ENCODE measurements around the gene RAP1A. TPM values are rescaled to one million over a fixed set of nuclear protein-coding genes. Genes with fewer than 3 reads are reported as not detected.
"Not testable (repeated sequence)": the region's sequence is repeated elsewhere in the genome, so short reads cannot be mapped to it uniquely, and the experiment has no call there.

RAP1A gene
- total RNA-seq, 1 donor from 2014 or later = 326 TPM

- intact Hi-C loops (cut with micrococcal nuclease) = loop anchor here (2.0 kb wide), 2 partner anchors 14 to 42 kb away; no protein-coding TSS in a partner anchor
- Mint-ChIP-seq H3K4me1 (ENCODE audit: low read depth) (peaks cover 41% of the 10 kb centered on the region), H3K4me3 (no peak overlapping the region), H3K36me3 (ENCODE audit: low read depth) (peaks cover 27% of the 10 kb centered on the region), H3K27ac (no peak overlapping the region), H3K9me3 (no peaks in the 10 kb centered on the region), H3K27me3 (ENCODE audit: insufficient read depth) (no peaks in the 10 kb centered on the region)
- no peak for DNase-seq (ENCODE audit: low spot score)
Measured at GRCh38 chr1:111660204-111661150, 40.9 kb downstream of the RAP1A start.

GRCh38 chr1:111664652-111665051 lies 45.1 kb downstream of the RAP1A start:
- H3K4me3 Mint-ChIP-seq = no peak overlapping the region
- intact Hi-C loops (cut with micrococcal nuclease) = loop anchor here (1.0 kb wide), 1 partner anchor 9 kb away; no protein-coding TSS in a partner anchor
- no peaks in the 10 kb centered on the region for H3K9me3 Mint-ChIP-seq
- peaks cover 34% of the 10 kb centered on the region for H3K36me3 Mint-ChIP-seq (ENCODE audit: low read depth)
- peak overlapping the region; percentile 13 for H3K27ac Mint-ChIP-seq
- no peaks in the 10 kb centered on the region for H3K27me3 Mint-ChIP-seq (ENCODE audit: insufficient read depth)
- H3K4me1 Mint-ChIP-seq (ENCODE audit: low read depth) = peaks cover 41% of the 10 kb centered on the region
- no peak for DNase-seq (ENCODE audit: low spot score)

- no peak for DNase-seq (ENCODE audit: low spot score)
- Mint-ChIP-seq H3K4me1 (ENCODE audit: low read depth) (peaks cover 48% of the 10 kb centered on the region), H3K27me3 (ENCODE audit: insufficient read depth) (no peaks in the 10 kb centered on the region), H3K36me3 (ENCODE audit: low read depth) (peaks cover 40% of the 10 kb centered on the region), H3K9me3 (no peaks in the 10 kb centered on the region), H3K4me3 (no peak overlapping the region), H3K27ac (no peak overlapping the region)
- intact Hi-C loops (cut with micrococcal nuclease) = loop anchor here (1.0 kb wide), 1 partner anchor 8 kb away; no protein-coding TSS in a partner anchor
Measured at GRCh38 chr1:111665497-111665896, 45.9 kb downstream of the RAP1A start.

- H3K36me3 Mint-ChIP-seq (ENCODE audit: low read depth) = peaks cover 46% of the 10 kb centered on the region
- H3K4me3 Mint-ChIP-seq = no peak overlapping the region
- intact Hi-C loops (cut with micrococcal nuclease) = no loop called here
- H3K9me3 Mint-ChIP-seq = no peaks in the 10 kb centered on the region
- peaks cover 57% of the 10 kb centered on the region for H3K4me1 Mint-ChIP-seq (ENCODE audit: low read depth)
- no peak for DNase-seq (ENCODE audit: low spot score)
- H3K27me3 Mint-ChIP-seq (ENCODE audit: insufficient read depth) = no peaks in the 10 kb centered on the region
- H3K27ac Mint-ChIP-seq = no peak overlapping the region
Measured at GRCh38 chr1:111666828-111667227, 47.2 kb downstream of the RAP1A start.

GRCh38 chr1:111669268-111669667 lies 49.7 kb downstream of the RAP1A start:
- Mint-ChIP-seq H3K4me3 (no peak overlapping the region), H3K36me3 (ENCODE audit: low read depth) (peaks cover 53% of the 10 kb centered on the region), H3K27ac (no peak overlapping the region), H3K9me3 (peaks cover 2% of the 10 kb centered on the region), H3K27me3 (ENCODE audit: insufficient read depth) (no peaks in the 10 kb centered on the region), H3K4me1 (ENCODE audit: low read depth) (peaks cover 66% of the 10 kb centered on the region)
- intact Hi-C loops (cut with micrococcal nuclease) = no loop called here
- no peak for DNase-seq (ENCODE audit: low spot score)

- no peak overlapping the region for H3K4me3 Mint-ChIP-seq
Measured at GRCh38 chr1:111671852-111672251, 52.3 kb downstream of the RAP1A start.

GRCh38 chr1:111672331-111672730 lies 52.7 kb downstream of the RAP1A start:
- H3K4me1 Mint-ChIP-seq (ENCODE audit: low read depth) = peaks cover 57% of the 10 kb centered on the region
- H3K27me3 Mint-ChIP-seq (ENCODE audit: insufficient read depth) = no peaks in the 10 kb centered on the region
- H3K27ac Mint-ChIP-seq = no peak overlapping the region
- peaks cover 18% of the 10 kb centered on the region for H3K9me3 Mint-ChIP-seq
- H3K4me3 Mint-ChIP-seq = no peak overlapping the region
- intact Hi-C loops (cut with micrococcal nuclease) = no loop called here
- peaks cover 57% of the 10 kb centered on the region for H3K36me3 Mint-ChIP-seq (ENCODE audit: low read depth)
- no peak for DNase-seq (ENCODE audit: low spot score)

More at GRCh38 chr1:111671852-111672251, 52.3 kb downstream of the RAP1A start:
- Mint-ChIP-seq H3K27ac (no peak overlapping the region), H3K4me1 (ENCODE audit: low read depth) (peaks cover 60% of the 10 kb centered on the region), H3K9me3 (peaks cover 15% of the 10 kb centered on the region), H3K27me3 (ENCODE audit: insufficient read depth) (no peaks in the 10 kb centered on the region), H3K36me3 (ENCODE audit: low read depth) (peaks cover 56% of the 10 kb centered on the region)
- no peak for DNase-seq (ENCODE audit: low spot score)
- intact Hi-C loops (cut with micrococcal nuclease) = no loop called here

GRCh38 chr1:111677604-111678003 lies 58.0 kb downstream of the RAP1A start:
- Mint-ChIP-seq H3K36me3 (ENCODE audit: low read depth) (peaks cover 72% of the 10 kb centered on the region), H3K4me1 (ENCODE audit: low read depth) (peaks cover 32% of the 10 kb centered on the region), H3K27me3 (ENCODE audit: insufficient read depth) (no peaks in the 10 kb centered on the region), H3K4me3 (no peak overlapping the region), H3K27ac (no peak overlapping the region), H3K9me3 (peaks cover 46% of the 10 kb centered on the region)
- intact Hi-C loops (cut with micrococcal nuclease) = loop anchor here (2.0 kb wide), 1 partner anchor 33 kb away; no protein-coding TSS in a partner anchor
- no peak for DNase-seq (ENCODE audit: low spot score)

GRCh38 chr1:111679541-111679940 lies 60.0 kb downstream of the RAP1A start:
- H3K36me3 Mint-ChIP-seq (ENCODE audit: low read depth) = peaks cover 76% of the 10 kb centered on the region
- H3K27me3 Mint-ChIP-seq (ENCODE audit: insufficient read depth) = no peaks in the 10 kb centered on the region
- H3K27ac Mint-ChIP-seq = no peak overlapping the region
- no peak overlapping the region for H3K4me3 Mint-ChIP-seq
- peaks cover 22% of the 10 kb centered on the region for H3K4me1 Mint-ChIP-seq (ENCODE audit: low read depth)
- peaks cover 59% of the 10 kb centered on the region for H3K9me3 Mint-ChIP-seq
- DNase-seq (ENCODE audit: low spot score) = no peak
- intact Hi-C loops (cut with micrococcal nuclease) = no loop called here

- H3K9me3 Mint-ChIP-seq = peaks cover 61% of the 10 kb centered on the region
- H3K27ac Mint-ChIP-seq; intact Hi-C loops (cut with micrococcal nuclease): not testable (repeated sequence)
Measured at GRCh38 chr1:111680212-111680800, 60.7 kb downstream of the RAP1A start.

GRCh38 chr1:111685293-111686153 lies 65.9 kb downstream of the RAP1A start:
- DNase-seq (ENCODE audit: low spot score); intact Hi-C loops (cut with micrococcal nuclease); H3K27me3 Mint-ChIP-seq (ENCODE audit: insufficient read depth); H3K27ac Mint-ChIP-seq; H3K4me3 Mint-ChIP-seq: not testable (repeated sequence)
- Mint-ChIP-seq H3K4me1 (ENCODE audit: low read depth) (peaks cover 22% of the 10 kb centered on the region), H3K36me3 (ENCODE audit: low read depth) (peaks cover 48% of the 10 kb centered on the region), H3K9me3 (peaks cover 45% of the 10 kb centered on the region)

More at GRCh38 chr1:111680212-111680800, 60.7 kb downstream of the RAP1A start:
- H3K27me3 Mint-ChIP-seq (ENCODE audit: insufficient read depth); DNase-seq (ENCODE audit: low spot score); H3K4me3 Mint-ChIP-seq: not testable (repeated sequence)
- H3K4me1 Mint-ChIP-seq (ENCODE audit: low read depth) = peaks cover 18% of the 10 kb centered on the region
- H3K36me3 Mint-ChIP-seq (ENCODE audit: low read depth) = peaks cover 77% of the 10 kb centered on the region

- Mint-ChIP-seq H3K4me1 (ENCODE audit: low read depth) (peaks cover 46% of the 10 kb centered on the region), H3K36me3 (ENCODE audit: low read depth) (peaks cover 38% of the 10 kb centered on the region), H3K27ac (no peak overlapping the region), H3K9me3 (peaks cover 6% of the 10 kb centered on the region), H3K4me3 (no peak overlapping the region), H3K27me3 (ENCODE audit: insufficient read depth) (no peaks in the 10 kb centered on the region)
- intact Hi-C loops (cut with micrococcal nuclease) = no loop called here
- no peak for DNase-seq (ENCODE audit: low spot score)
Measured at GRCh38 chr1:111690306-111690617, 70.7 kb downstream of the RAP1A start.

Measured in activated T-helper 1 cell treated with anti-CD3 and anti-CD28 coated beads, Interleukin-12 subunit alpha, Interleukin-12 subunit beta, Interleukin-2, Interleukin-4 antibody, amounts not matched to agents 30 ng/mL and 10 ng/mL and 1 ng/mL, durations not matched to agents 14 hours and 24 hours and 36 hours (primary cell).